ENCODE data around the gene TMEM130. TPM values are rescaled to one million over a fixed set of nuclear protein-coding genes. Genes with fewer than 3 reads are reported as not detected.
A peak's percentile ranks its signal among the peaks of the same experiment; 100 is the strongest.

Gene TMEM130
- total and polyA plus RNA-seq, 2 donors (not counting 1 experiment from before 2014, with no cell fraction given): 0.66 to 2.6 TPM

DNA sequence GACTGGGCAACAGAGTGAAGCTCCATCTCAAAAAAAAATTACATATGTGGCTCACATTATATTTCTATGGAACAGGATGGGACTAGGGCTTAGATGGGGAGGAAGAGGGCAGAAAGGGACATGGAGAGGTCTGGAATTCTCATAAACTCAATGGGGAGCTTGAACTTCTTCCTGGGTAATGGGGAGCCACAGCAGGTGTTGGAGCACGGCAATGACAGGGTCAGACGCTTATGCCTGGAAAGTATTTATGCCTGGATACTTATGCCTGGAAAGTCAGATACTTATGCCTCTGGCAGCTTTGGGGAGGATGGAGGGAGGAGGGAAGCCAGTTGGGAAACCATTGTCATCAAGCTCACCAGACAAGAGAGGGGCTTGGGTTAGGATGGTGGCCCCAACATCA, 36.8 kb downstream of the TMEM130 start:
- H3K27me3 ChIP-seq (ENCODE audit: control insufficient read depth, insufficient read depth, low read length): no peaks in the 10 kb centered on the region
- no peaks in the 10 kb centered on the region for H3K4me1 ChIP-seq (ENCODE audit: control insufficient read depth, extremely low read depth, insufficient read depth, low read length)
- no peak overlapping the region for H3K4me3 ChIP-seq (replicated peaks in 1 of 4; ENCODE audit: control extremely low read depth in 1 of 4, insufficient read depth in 1 of 4, low read depth in 3 of 4, low read length in 4 of 4)
- no peaks in the 10 kb centered on the region for H3K79me2 ChIP-seq (ENCODE audit: control insufficient read depth, insufficient read depth, low read length)
- no peak overlapping the region for H3K4me2 ChIP-seq (ENCODE audit: extremely low read depth, insufficient read depth, low read length)
- no peaks in the 10 kb centered on the region for H3K9me3 ChIP-seq (ENCODE audit: control insufficient read depth, insufficient read depth, low read depth, low read length)
- H3K9ac ChIP-seq (ENCODE audit: insufficient read depth, low read length): no peak overlapping the region
- no peaks in the 10 kb centered on the region for H3K36me3 ChIP-seq (ENCODE audit: control insufficient read depth, insufficient read depth, low read length)
- DNase-seq (ENCODE audit: low read depth in 2 of 2): no peak
- no peak overlapping the region for H2AFZ ChIP-seq (ENCODE audit: low read length)
- TF ChIP-seq EZH2 (IDR thresholded peaks at IDR 0.05; ENCODE audit: low read length, missing control alignments): no peak
- TF ChIP-seq, protein P1, sequence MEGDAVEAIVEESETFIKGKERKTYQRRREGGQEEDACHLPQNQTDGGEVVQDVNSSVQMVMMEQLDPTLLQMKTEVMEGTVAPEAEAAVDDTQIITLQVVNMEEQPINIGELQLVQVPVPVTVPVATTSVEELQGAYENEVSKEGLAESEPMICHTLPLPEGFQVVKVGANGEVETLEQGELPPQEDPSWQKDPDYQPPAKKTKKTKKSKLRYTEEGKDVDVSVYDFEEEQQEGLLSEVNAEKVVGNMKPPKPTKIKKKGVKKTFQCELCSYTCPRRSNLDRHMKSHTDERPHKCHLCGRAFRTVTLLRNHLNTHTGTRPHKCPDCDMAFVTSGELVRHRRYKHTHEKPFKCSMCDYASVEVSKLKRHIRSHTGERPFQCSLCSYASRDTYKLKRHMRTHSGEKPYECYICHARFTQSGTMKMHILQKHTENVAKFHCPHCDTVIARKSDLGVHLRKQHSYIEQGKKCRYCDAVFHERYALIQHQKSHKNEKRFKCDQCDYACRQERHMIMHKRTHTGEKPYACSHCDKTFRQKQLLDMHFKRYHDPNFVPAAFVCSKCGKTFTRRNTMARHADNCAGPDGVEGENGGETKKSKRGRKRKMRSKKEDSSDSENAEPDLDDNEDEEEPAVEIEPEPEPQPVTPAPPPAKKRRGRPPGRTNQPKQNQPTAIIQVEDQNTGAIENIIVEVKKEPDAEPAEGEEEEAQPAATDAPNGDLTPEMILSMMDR (conservative IDR thresholded peaks at IDR 0.05 in 1 of 2, IDR thresholded peaks at IDR 0.05 in 1 of 2; ENCODE audit: low read depth in 1 of 2, low read length in 2 of 2): no peak
- H4K20me1 ChIP-seq (ENCODE audit: control insufficient read depth, extremely low read depth, insufficient read depth, low read length): no peaks in the 10 kb centered on the region
- no peak overlapping the region for H3K27ac ChIP-seq (ENCODE audit: insufficient read depth, low read length)

DNA sequence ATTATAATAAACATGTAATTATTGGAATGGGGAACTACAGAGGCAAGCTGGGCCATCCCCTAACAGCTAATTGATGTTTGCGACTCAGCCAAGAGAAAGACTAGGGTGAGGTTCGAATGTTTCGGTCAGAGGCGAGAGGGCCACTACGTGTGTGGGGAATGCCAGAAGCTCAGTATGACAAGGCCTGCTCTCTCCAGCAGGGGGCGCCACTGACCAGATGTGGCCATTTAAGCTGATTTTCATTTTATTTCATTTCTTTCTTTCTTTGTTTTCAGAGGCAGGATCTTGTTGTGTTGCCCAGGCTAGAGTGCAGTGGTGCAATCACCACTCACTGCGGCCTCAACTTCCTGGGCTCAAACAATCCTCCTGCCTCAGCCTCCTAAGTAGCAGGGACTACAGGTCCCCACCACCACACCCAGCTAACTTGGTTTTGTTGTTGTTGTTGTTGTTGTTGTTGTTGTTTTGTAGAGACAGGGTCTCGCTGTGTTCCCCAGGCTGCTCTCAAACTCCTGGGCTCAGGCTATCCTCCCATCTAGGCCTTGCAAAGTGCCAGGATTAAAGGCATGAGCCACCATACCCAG, 38.1 kb downstream of the TMEM130 start:
- Histone ChIP-seq H3K27me3 (ENCODE audit: control insufficient read depth, insufficient read depth, low read length) (no peaks in the 10 kb centered on the region), H3K9me3 (ENCODE audit: control insufficient read depth, insufficient read depth, low read depth, low read length) (no peaks in the 10 kb centered on the region), H3K79me2 (ENCODE audit: control insufficient read depth, insufficient read depth, low read length) (no peaks in the 10 kb centered on the region), H2AFZ (ENCODE audit: low read length) (no peak overlapping the region), H3K9ac (ENCODE audit: insufficient read depth, low read length) (no peak overlapping the region), H3K4me2 (ENCODE audit: extremely low read depth, insufficient read depth, low read length) (no peak overlapping the region), H3K4me3 (replicated peaks in 1 of 4; ENCODE audit: control extremely low read depth in 1 of 4, insufficient read depth in 1 of 4, low read depth in 3 of 4, low read length in 4 of 4) (no peak overlapping the region), H3K4me1 (ENCODE audit: control insufficient read depth, extremely low read depth, insufficient read depth, low read length) (no peaks in the 10 kb centered on the region), H4K20me1 (ENCODE audit: control insufficient read depth, extremely low read depth, insufficient read depth, low read length) (no peaks in the 10 kb centered on the region), H3K36me3 (ENCODE audit: control insufficient read depth, insufficient read depth, low read length) (no peaks in the 10 kb centered on the region), H3K27ac (ENCODE audit: insufficient read depth, low read length) (no peak overlapping the region)
- peak in 1 of 2 donors; percentile 57 for DNase-seq (ENCODE audit: low read depth in 2 of 2)
- TF ChIP-seq, protein P1 (conservative IDR thresholded peaks at IDR 0.05 in 1 of 2, IDR thresholded peaks at IDR 0.05 in 1 of 2; ENCODE audit: low read depth in 1 of 2, low read length in 2 of 2): peak; percentile 40 to 66
- no peak for TF ChIP-seq EZH2 (IDR thresholded peaks at IDR 0.05; ENCODE audit: low read length, missing control alignments)

DNA sequence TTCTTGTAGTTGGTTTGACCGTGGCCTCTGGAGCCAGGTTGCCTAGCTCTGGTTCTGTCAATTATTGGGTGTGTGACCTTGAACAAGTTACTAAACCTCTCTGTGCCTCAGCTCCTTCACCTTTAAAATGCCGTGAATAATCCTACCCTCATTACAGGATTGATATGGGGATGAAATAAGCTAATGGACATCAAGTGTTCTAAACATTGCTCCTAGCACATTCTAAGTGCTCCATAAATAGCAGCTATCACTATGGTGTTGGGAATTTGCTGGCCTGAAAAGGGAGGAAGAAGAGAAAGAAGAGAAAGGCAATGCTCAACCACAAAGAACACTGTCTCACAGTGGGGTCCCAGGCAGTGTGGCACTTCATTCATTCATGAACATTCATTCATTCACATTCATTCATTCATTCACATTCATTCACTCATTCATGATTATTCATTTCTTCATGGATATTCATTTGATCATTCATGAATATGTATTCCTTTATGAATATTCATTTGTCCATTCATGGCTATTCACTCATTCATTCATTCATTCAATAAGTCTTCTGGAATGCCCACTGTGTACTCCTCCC, 38.8 kb downstream of the TMEM130 start:
- Histone ChIP-seq H3K27ac (ENCODE audit: insufficient read depth, low read length) (no peak overlapping the region), H3K4me2 (ENCODE audit: extremely low read depth, insufficient read depth, low read length) (no peak overlapping the region), H3K4me3 (replicated peaks in 1 of 4; ENCODE audit: control extremely low read depth in 1 of 4, insufficient read depth in 1 of 4, low read depth in 3 of 4, low read length in 4 of 4) (no peak overlapping the region), H3K9ac (ENCODE audit: insufficient read depth, low read length) (no peak overlapping the region), H3K79me2 (ENCODE audit: control insufficient read depth, insufficient read depth, low read length) (no peaks in the 10 kb centered on the region), H4K20me1 (ENCODE audit: control insufficient read depth, extremely low read depth, insufficient read depth, low read length) (no peaks in the 10 kb centered on the region), H2AFZ (ENCODE audit: low read length) (no peak overlapping the region), H3K36me3 (ENCODE audit: control insufficient read depth, insufficient read depth, low read length) (no peaks in the 10 kb centered on the region), H3K4me1 (ENCODE audit: control insufficient read depth, extremely low read depth, insufficient read depth, low read length) (no peaks in the 10 kb centered on the region), H3K27me3 (ENCODE audit: control insufficient read depth, insufficient read depth, low read length) (no peaks in the 10 kb centered on the region), H3K9me3 (ENCODE audit: control insufficient read depth, insufficient read depth, low read depth, low read length) (no peaks in the 10 kb centered on the region)
- TF ChIP-seq, protein P1 (conservative IDR thresholded peaks at IDR 0.05 in 1 of 2, IDR thresholded peaks at IDR 0.05 in 1 of 2; ENCODE audit: low read depth in 1 of 2, low read length in 2 of 2): no peak
- no peak for DNase-seq (ENCODE audit: low read depth in 2 of 2)
